HG03103 (cell line): Measurements from ENCODE around the gene TLE2.
"Not testable (repeated sequence)": the region's sequence is repeated elsewhere in the genome, so short reads cannot be mapped to it uniquely, and the experiment has no call there.

Experiments used
- ATAC-seq: cut with Tn5 transposase; IDR thresholded peaks from one replicate; pipeline ENCODE4 v1.9.1; 2021; ENCODE audit warnings: low read depth; ENCODE audit not compliant: unreplicated experiment

TLE2 gene

GRCh38 chr19:3038214-3038613 is 9.1 kb upstream of the TLE2 start:
- no peak for ATAC-seq

- not testable (repeated sequence) for ATAC-seq
These were observed 8.0 kb upstream of the TLE2 start for GRCh38 chr19:3036977-3037544.

GRCh38 chr19:3036119-3036976 is 7.3 kb upstream of the TLE2 start:
- peak; percentile 30 for ATAC-seq

GRCh38 chr19:3035542-3036118 is 6.5 kb upstream of the TLE2 start:
- peak; percentile 78 for ATAC-seq

GRCh38 chr19:3034656-3035541 is 5.8 kb upstream of the TLE2 start:
- no peak for ATAC-seq

GRCh38 chr19:3034406-3034655 is 5.3 kb upstream of the TLE2 start:
- ATAC-seq: no peak

- ATAC-seq: no peak
These were observed 4.7 kb upstream of the TLE2 start for GRCh38 chr19:3033595-3034405.

- no peak for ATAC-seq
These were observed 2.5 kb upstream of the TLE2 start for GRCh38 chr19:3031607-3031867.

GRCh38 chr19:3028305-3029064 is 595 bp downstream of the TLE2 start:
- ATAC-seq: no peak

GRCh38 chr19:3027981-3028304 is 1.1 kb downstream of the TLE2 start:
- ATAC-seq: no peak

GRCh38 chr19:3027292-3027691 is 1.8 kb downstream of the TLE2 start:
- ATAC-seq: no peak

- ATAC-seq: no peak
These were observed 2.3 kb downstream of the TLE2 start for GRCh38 chr19:3026768-3027167.

GRCh38 chr19:3025549-3025886 is 3.6 kb downstream of the TLE2 start:
- ATAC-seq: no peak

GRCh38 chr19:3024870-3025548 is 4.1 kb downstream of the TLE2 start:
- ATAC-seq: no peak

GRCh38 chr19:3024509-3024869 is 4.6 kb downstream of the TLE2 start:
- ATAC-seq: no peak

- ATAC-seq: no peak
These were observed 8.6 kb downstream of the TLE2 start for GRCh38 chr19:3020321-3020960.

GRCh38 chr19:3019211-3019854 is 9.7 kb downstream of the TLE2 start:
- no peak for ATAC-seq

GRCh38 chr19:3017923-3018322 is 11.2 kb downstream of the TLE2 start:
- no peak for ATAC-seq
